HepG2 (cell line): ENCODE data around the gene WSCD1. TPM values are rescaled to one million over a fixed set of nuclear protein-coding genes. Genes with fewer than 3 reads are reported as not detected.

Source experiments
- ATAC-seq: fragments of 200-7000 bp; cut with Tn5 transposase; 3 replicates; pipeline ENCODE4 v1.9.1; 2020; ENCODE audit warnings: mild to moderate bottlenecking, moderate library complexity
- BruUV-seq: library from RNA; stranded (reverse); fragments of 400-500 nt; replicated peaks from 2 replicates; lab custom pipeline; 2021; lab: Mats Ljungman, UMichigan
- CTCF ChIA-PET: fragments of 300-600 bp; formaldehyde crosslinking; extraction: SDS; loops from one replicate; lab custom pipeline; 2021; ENCODE audit warnings: low total read pairs, inconsistent platforms, low intra/inter-chr PET ratio; lab: Yijun Ruan, JAX
- POLR2A ChIA-PET: fragments of 350-600 bp; sonication (Branson Sonifier 250); formaldehyde crosslinking; loops from one replicate; lab custom pipeline; 2020; ENCODE audit warnings: antibody characterized with exemption, inconsistent platforms; lab: Yijun Ruan, JAX
- DNase-seq: peaks from one replicate; pipeline ENCODE4 v3.0.0-alpha.2; 2015; ENCODE audit warnings: low spot score
- FAIRE-seq: peaks from 3 replicates; lab custom pipeline; 2011; peaks lifted over from hg19 to GRCh38; lab: Jason Lieb, UNC
- H2AFZ ChIP-seq: one replicate; pipeline ENCODE4 v1.6.1; 2011; ENCODE audit warnings: low read length, inconsistent platforms
- H3K27ac ChIP-seq: fragments of 300-600 bp; 3 replicates; pipeline ENCODE4 v1.8.0; 2011; ENCODE audit warnings: mixed run types, mild to moderate bottlenecking, mixed read lengths, low read length, inconsistent platforms; ENCODE audit not compliant: insufficient read depth; ENCODE audit errors: extremely low read length
- H3K27me3 ChIP-seq, 2 experiments: fragments of 200-600 bp in 1 of 2; 2 replicates in 1 of 2; 3 replicates in 1 of 2; pipeline versions ENCODE4 v1.6.0 to v1.8.0; 2011; ENCODE audit warnings: low read length in 2 of 2, mild to moderate bottlenecking in 2 of 2, moderate library complexity in 2 of 2, inconsistent platforms in 1 of 2; ENCODE audit not compliant: insufficient read depth in 2 of 2, control insufficient read depth in 1 of 2
- H3K36me3 ChIP-seq, 2 experiments: fragments of 200-600 bp in 1 of 2; replicated peaks in 1 of 2; 2 replicates in 1 of 2; 3 replicates in 1 of 2; pipeline versions ENCODE4 v1.5.1 to v1.8.0; 2011; ENCODE audit warnings: low read length in 2 of 2, inconsistent platforms in 1 of 2; ENCODE audit not compliant: insufficient read depth in 2 of 2, control insufficient read depth in 1 of 2
- H3K4me1 ChIP-seq: 2 replicates; pipeline ENCODE4 v1.5.1; 2012; ENCODE audit warnings: low read length, inconsistent platforms; ENCODE audit not compliant: insufficient read depth
- H3K4me2 ChIP-seq: 2 replicates; pipeline ENCODE4 v1.6.0; 2011; ENCODE audit warnings: low read depth, low read length, inconsistent platforms
- H3K4me3 ChIP-seq, 3 experiments: fragments of 200-600 bp in 1 of 3; sonication (generic), shearing (Covaris generic) in 1 of 3; replicated peaks in 1 of 3; 2 replicates each; pipeline ENCODE4 v1.5.1; 2011 to 2016; ENCODE audit warnings: low read length in 3 of 3, inconsistent platforms in 2 of 3, low read depth in 2 of 3, mild to moderate bottlenecking in 2 of 3, control low read depth in 1 of 3, mixed read lengths in 1 of 3; ENCODE audit not compliant: insufficient read depth in 1 of 3
- H3K79me2 ChIP-seq: one replicate; pipeline ENCODE4 v1.6.1; 2011; ENCODE audit warnings: low read length, inconsistent platforms; ENCODE audit not compliant: insufficient read depth
- H3K9ac ChIP-seq: 2 replicates; pipeline ENCODE4 v1.6.0; 2011; ENCODE audit warnings: mild to moderate bottlenecking, low read depth, low read length, inconsistent platforms; ENCODE audit not compliant: insufficient read depth
- H3K9me3 ChIP-seq: 2 replicates; pipeline ENCODE4 v1.5.1; 2012; ENCODE audit warnings: mild to moderate bottlenecking, low read length
- H4K20me1 ChIP-seq: 2 replicates; pipeline ENCODE4 v1.6.0; 2011; ENCODE audit warnings: inconsistent platforms, mild to moderate bottlenecking, low read length, moderate library complexity; ENCODE audit not compliant: insufficient read depth
- FOXC1 ChIP-seq: sonication (generic); formaldehyde crosslinking; IDR thresholded peaks from 2 replicates; pipeline ENCODE4 v1.8.0; 2022; ENCODE audit warnings: mild to moderate bottlenecking, missing genetic modification reagents, borderline replicate concordance
- MBNL3 ChIP-seq: fragments of 250-450 bp; sonication (Bioruptor Pico); conservative IDR thresholded peaks from 2 replicates; pipeline ENCODE4 v1.8.0; 2022; ENCODE audit warnings: mild to moderate bottlenecking, inconsistent platforms
- MED13 ChIP-seq: sonication (generic); formaldehyde crosslinking; IDR thresholded peaks from 2 replicates; pipeline ENCODE4 v1.5.0; 2020; ENCODE audit warnings: missing genetic modification reagents
- NBN ChIP-seq: fragments of 450-650 bp; conservative IDR thresholded peaks from 2 replicates; pipeline ENCODE4 v1.6.1; 2017
- NFE2 ChIP-seq: sonication (generic); formaldehyde crosslinking; IDR thresholded peaks from 2 replicates; pipeline ENCODE4 v1.4.0; 2020; ENCODE audit warnings: missing genetic modification reagents
- NRL ChIP-seq: sonication (generic); formaldehyde crosslinking; IDR thresholded peaks from 2 replicates; pipeline ENCODE4 v1.5.0; 2020; ENCODE audit warnings: missing genetic modification reagents, mild to moderate bottlenecking, moderate library complexity, borderline replicate concordance
- PCBP2 ChIP-seq: fragments of 200-400 bp; formaldehyde crosslinking; optimal IDR thresholded peaks from 2 replicates; pipeline ENCODE3; 2018; ENCODE audit warnings: low read length, low read depth; ENCODE audit not compliant: poor library complexity, severe bottlenecking
- POLR2AphosphoS5 ChIP-seq: IDR thresholded peaks from 2 replicates; pipeline ENCODE4 v1.6.1; 2012; ENCODE audit warnings: low read depth, low read length
- RBFOX2 ChIP-seq: fragments of 200-400 bp; formaldehyde crosslinking; IDR thresholded peaks from 2 replicates; pipeline ENCODE4 v1.6.1; 2017; ENCODE audit warnings: low read depth, mild to moderate bottlenecking, low read length
- SMARCE1 ChIP-seq: fragments of 450-650 bp; IDR thresholded peaks from 2 replicates; pipeline ENCODE4 v1.6.1; 2017; ENCODE audit warnings: borderline replicate concordance
- SP1 ChIP-seq, 2 experiments: fragments of 450-650 bp in 1 of 2; sonication (generic) in 1 of 2; formaldehyde crosslinking in 1 of 2; IDR thresholded peaks; 2 replicates each; pipeline versions ENCODE4 v1.4.0 to v1.6.1; 2016 to 2020; ENCODE audit warnings: missing genetic modification reagents in 1 of 2
- SP5 ChIP-seq: IDR thresholded peaks from 2 replicates; pipeline ENCODE4 v1.6.1; 2016; ENCODE audit warnings: low read depth, borderline replicate concordance
- TAF15 ChIP-seq: fragments of 200-400 bp; formaldehyde crosslinking; IDR thresholded peaks from one replicate; pipeline ENCODE4 v1.6.1; 2018; ENCODE audit warnings: mild to moderate bottlenecking, low read depth, low read length; ENCODE audit not compliant: poor library complexity, severe bottlenecking
- ZKSCAN1 ChIP-seq: fragments of 150-350 bp; IDR thresholded peaks from 2 replicates; pipeline ENCODE4 v1.6.1; 2014; ENCODE audit warnings: low read length
- ZNF367 ChIP-seq: sonication (generic); formaldehyde crosslinking; IDR thresholded peaks from 2 replicates; pipeline ENCODE4 v1.4.0; 2020; ENCODE audit warnings: missing genetic modification reagents, borderline replicate concordance
- ZNF431 ChIP-seq: sonication (generic); formaldehyde crosslinking; IDR thresholded peaks from 2 replicates; pipeline ENCODE4 v1.9.0; 2022; ENCODE audit warnings: missing genetic modification reagents, low read depth, mild to moderate bottlenecking, borderline replicate concordance
- ZNF790 ChIP-seq: sonication (generic); formaldehyde crosslinking; IDR thresholded peaks from 2 replicates; pipeline ENCODE4 v1.8.0; 2022; ENCODE audit warnings: missing genetic modification reagents, mild to moderate bottlenecking, borderline replicate concordance
- WGBS: methylation state at CpG from one replicate; pipeline ENCODE4 v1.1.6; 2017; ENCODE audit warnings: low lambda C conversion rate; 5-methylcytosine and 5-hydroxymethylcytosine counted together
- in situ Hi-C: cut with HindIII; loops from 2 replicates; pipeline ENCODE4 v1.10.0; 2017; ENCODE audit warnings: low pct_unique_long_range_greater_than_20kb; ENCODE audit not compliant: extremely low pct_ligation_motif_present
- intact Hi-C: fragments of 100-400 bp; cut with micrococcal nuclease; formaldehyde crosslinking; loops from one replicate; pipeline ENCODE4 v1.10.0; 2022; ENCODE audit not compliant: unreplicated experiment
- polyA plus RNA-seq, 8 experiments: library from polyadenylated mRNA; depleted of rRNA in 3 of 8; stranded (reverse) in 7 of 8; unstranded in 1 of 8; fragments of >200 nt; fragmentation: Illumina TruSeq in 4 of 8; extraction: Trizol in 4 of 8; gene quantifications; 2 replicates each; pipeline versions ENCODE4 v1.2.1 to v1.2.3, GENCODE V29; 2011 to 2016; ENCODE audit warnings: low read depth in 4 of 8, missing spikeins in 1 of 8, mixed read lengths in 1 of 8; ENCODE audit not compliant: insufficient read depth in 1 of 8
- total RNA-seq, 5 experiments: library from RNA; depleted of rRNA; stranded (reverse); fragments of >200 nt; fragmentation: Illumina TruSeq; extraction: Trizol; gene quantifications; 2 replicates each; pipeline ENCODE4 v1.2.3, GENCODE V29; 2016; ENCODE audit warnings: low read depth in 1 of 5
- TF ChIP-seq, protein P1 (sequence below): sonication (generic); formaldehyde crosslinking; IDR thresholded peaks from 2 replicates; pipeline ENCODE4 v1.4.0; 2020; ENCODE audit warnings: missing genetic modification reagents
- TF ChIP-seq, protein P2 (sequence below): sonication (generic); formaldehyde crosslinking; IDR thresholded peaks from 2 replicates; pipeline ENCODE4 v1.9.0; 2022; ENCODE audit warnings: low read depth, missing genetic modification reagents
- TF ChIP-seq, protein P3 (sequence below): sonication (generic); formaldehyde crosslinking; IDR thresholded peaks from 2 replicates; pipeline ENCODE4 v1.5.0; 2020; ENCODE audit warnings: missing genetic modification reagents

Gene WSCD1
- total and polyA plus RNA-seq, 2 of the 13 experiments (the other 11 are each of a cell fraction or from before 2014, with no cell fraction given): 0.24 to 2.7 TPM

DNA sequence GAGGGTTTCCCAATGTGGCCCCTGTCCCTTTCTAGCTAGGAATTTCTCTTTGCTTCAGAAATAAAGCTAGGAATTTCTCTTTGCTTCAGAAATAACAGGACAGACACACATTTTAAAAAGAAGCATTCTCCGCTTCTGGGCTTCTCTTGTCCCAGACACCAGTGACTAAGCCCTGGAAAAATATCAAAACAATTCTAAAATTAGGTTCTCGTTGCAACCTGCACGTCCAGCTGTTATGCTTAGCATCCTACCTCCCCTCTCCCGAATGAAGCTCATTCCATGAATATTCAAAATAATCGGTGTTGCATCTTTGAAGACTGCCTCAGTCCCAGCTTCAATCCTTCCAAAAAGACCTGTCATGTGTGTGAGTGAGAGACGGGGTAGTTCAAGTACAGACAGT, 45.6 kb upstream of the WSCD1 start (continued):
- no peak for TF ChIP-seq NRL (CRISPR knock-in tag)
- no peak for TF ChIP-seq ZNF367 (CRISPR knock-in tag)
- TF ChIP-seq FOXC1 (CRISPR knock-in tag): no peak
- TF ChIP-seq, protein P1, sequence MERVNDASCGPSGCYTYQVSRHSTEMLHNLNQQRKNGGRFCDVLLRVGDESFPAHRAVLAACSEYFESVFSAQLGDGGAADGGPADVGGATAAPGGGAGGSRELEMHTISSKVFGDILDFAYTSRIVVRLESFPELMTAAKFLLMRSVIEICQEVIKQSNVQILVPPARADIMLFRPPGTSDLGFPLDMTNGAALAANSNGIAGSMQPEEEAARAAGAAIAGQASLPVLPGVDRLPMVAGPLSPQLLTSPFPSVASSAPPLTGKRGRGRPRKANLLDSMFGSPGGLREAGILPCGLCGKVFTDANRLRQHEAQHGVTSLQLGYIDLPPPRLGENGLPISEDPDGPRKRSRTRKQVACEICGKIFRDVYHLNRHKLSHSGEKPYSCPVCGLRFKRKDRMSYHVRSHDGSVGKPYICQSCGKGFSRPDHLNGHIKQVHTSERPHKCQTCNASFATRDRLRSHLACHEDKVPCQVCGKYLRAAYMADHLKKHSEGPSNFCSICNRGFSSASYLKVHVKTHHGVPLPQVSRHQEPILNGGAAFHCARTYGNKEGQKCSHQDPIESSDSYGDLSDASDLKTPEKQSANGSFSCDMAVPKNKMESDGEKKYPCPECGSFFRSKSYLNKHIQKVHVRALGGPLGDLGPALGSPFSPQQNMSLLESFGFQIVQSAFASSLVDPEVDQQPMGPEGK (CRISPR knock-in tag): no peak
- TF ChIP-seq SMARCE1: no peak
- TF ChIP-seq, protein P2, sequence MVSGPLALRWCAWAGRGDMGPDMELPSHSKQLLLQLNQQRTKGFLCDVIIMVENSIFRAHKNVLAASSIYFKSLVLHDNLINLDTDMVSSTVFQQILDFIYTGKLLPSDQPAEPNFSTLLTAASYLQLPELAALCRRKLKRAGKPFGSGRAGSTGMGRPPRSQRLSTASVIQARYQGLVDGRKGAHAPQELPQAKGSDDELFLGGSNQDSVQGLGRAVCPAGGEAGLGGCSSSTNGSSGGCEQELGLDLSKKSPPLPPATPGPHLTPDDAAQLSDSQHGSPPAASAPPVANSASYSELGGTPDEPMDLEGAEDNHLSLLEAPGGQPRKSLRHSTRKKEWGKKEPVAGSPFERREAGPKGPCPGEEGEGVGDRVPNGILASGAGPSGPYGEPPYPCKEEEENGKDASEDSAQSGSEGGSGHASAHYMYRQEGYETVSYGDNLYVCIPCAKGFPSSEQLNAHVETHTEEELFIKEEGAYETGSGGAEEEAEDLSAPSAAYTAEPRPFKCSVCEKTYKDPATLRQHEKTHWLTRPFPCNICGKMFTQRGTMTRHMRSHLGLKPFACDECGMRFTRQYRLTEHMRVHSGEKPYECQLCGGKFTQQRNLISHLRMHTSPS (CRISPR knock-in tag): no peak

DNA sequence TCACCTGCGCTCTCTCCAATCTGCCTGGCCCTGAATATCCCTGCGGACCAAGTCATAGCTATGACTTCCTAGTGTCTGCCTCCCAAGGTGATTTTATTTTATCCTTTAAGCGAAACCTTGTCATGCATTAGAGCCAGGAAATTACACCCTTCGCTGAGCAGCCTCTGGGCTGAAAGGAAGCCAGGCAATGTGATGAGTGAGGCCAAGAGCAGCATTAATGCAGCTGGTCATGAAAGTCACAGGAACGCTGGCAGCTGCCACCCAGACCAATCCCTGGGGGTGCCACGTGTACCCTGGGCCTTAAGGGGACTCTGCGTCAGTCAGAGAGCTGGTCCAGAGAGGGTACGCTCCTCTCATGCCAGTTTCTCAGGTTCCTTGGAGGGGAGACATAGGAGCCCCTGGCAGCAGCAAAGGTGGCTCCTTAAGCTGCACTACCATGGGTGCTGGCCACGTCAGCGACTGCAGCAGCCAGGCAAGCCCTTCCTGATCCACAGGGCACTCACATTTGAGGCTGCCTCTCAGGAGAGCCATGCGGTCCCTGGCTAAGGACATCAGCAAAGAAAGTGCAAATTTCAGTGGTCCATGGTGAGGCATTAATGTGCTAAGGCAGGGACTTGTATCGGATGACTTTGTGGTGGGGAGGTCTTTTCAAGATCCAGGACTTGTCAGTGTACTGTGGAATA, 42.7 kb upstream of the WSCD1 start:
- WGBS: 62% methylated on average over 6 of the region's 12 CpGs
- Histone ChIP-seq H3K4me2 (no peak overlapping the region), H3K9ac (no peak overlapping the region), H2AFZ (no peak overlapping the region), H3K27me3 (peaks cover 0 to 23% of the 10 kb centered on the region in 2 experiments; a peak in 3 of 5 replicates), H3K4me1 (no peaks in the 10 kb centered on the region), H3K9me3 (no peaks in the 10 kb centered on the region), H3K79me2 (no peaks in the 10 kb centered on the region), H4K20me1 (no peaks in the 10 kb centered on the region), H3K27ac (no peak overlapping the region), H3K4me3 (no peak overlapping the region), H3K36me3 (no peaks in the 10 kb centered on the region)
- in situ Hi-C loops (no loop called here), intact Hi-C loops (no loop called here)
- POLR2A ChIA-PET: no interaction called here
- no TSS peak for BruUV-seq
- FAIRE-seq: no peak
- CTCF ChIA-PET: no interaction called here
- ATAC-seq: no peak
- DNase-seq: no peak
- TF ChIP-seq NFE2 (CRISPR knock-in tag): no peak
- no peak for TF ChIP-seq ZNF431
- no peak for TF ChIP-seq PCBP2
- TF ChIP-seq TAF15: no peak
- TF ChIP-seq RBFOX2: no peak
- no peak for TF ChIP-seq ZNF790 (CRISPR knock-in tag)
- no peak for TF ChIP-seq SP1 (IDR thresholded peaks at IDR 0.05)
- no peak for TF ChIP-seq SP1 (CRISPR knock-in tag; IDR thresholded peaks at IDR 0.05)
- TF ChIP-seq MBNL3 (CRISPR knock-in tag): no peak
- TF ChIP-seq SP5 (CRISPR knock-in tag): no peak
- TF ChIP-seq POLR2AphosphoS5: no peak
- TF ChIP-seq, protein P3, sequence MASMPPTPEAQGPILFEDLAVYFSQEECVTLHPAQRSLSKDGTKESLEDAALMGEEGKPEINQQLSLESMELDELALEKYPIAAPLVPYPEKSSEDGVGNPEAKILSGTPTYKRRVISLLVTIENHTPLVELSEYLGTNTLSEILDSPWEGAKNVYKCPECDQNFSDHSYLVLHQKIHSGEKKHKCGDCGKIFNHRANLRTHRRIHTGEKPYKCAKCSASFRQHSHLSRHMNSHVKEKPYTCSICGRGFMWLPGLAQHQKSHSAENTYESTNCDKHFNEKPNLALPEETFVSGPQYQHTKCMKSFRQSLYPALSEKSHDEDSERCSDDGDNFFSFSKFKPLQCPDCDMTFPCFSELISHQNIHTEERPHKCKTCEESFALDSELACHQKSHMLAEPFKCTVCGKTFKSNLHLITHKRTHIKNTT (CRISPR knock-in tag): no peak
- no peak for TF ChIP-seq ZKSCAN1
- TF ChIP-seq MED13 (CRISPR knock-in tag): no peak
- no peak for TF ChIP-seq NBN
